Osteoblast (primary cell): Measurements from ENCODE around the gene GCN1. TPM values are rescaled to one million over a fixed set of nuclear protein-coding genes. Genes with fewer than 3 reads are reported as not detected.
"Not testable (repeated sequence)": the region's sequence is repeated elsewhere in the genome, so short reads cannot be mapped to it uniquely, and the experiment has no call there.

Experiments used
- DNase-seq: peaks from one replicate; pipeline ENCODE4 v3.0.0; 2011; ENCODE audit warnings: low spot score, mixed read lengths; ENCODE audit not compliant: insufficient read length; ENCODE audit errors: missing footprints
- H2AFZ ChIP-seq: 2 replicates; pipeline ENCODE4 v1.6.0; 2011; ENCODE audit warnings: mild to moderate bottlenecking, low read length
- H3K27ac ChIP-seq: 2 replicates; pipeline ENCODE4 v1.5.1; 2011; ENCODE audit warnings: mild to moderate bottlenecking, low read depth, low read length, moderate library complexity
- H3K27me3 ChIP-seq: 2 replicates; pipeline ENCODE4 v1.6.0; 2012; ENCODE audit warnings: mild to moderate bottlenecking, control low read depth, inconsistent platforms, low read length, moderate library complexity; ENCODE audit not compliant: insufficient read depth
- H3K36me3 ChIP-seq: 2 replicates; pipeline ENCODE4 v1.5.1; 2011; ENCODE audit warnings: mild to moderate bottlenecking, low read length, control low read depth, moderate library complexity; ENCODE audit not compliant: insufficient read depth
- H3K4me1 ChIP-seq: 2 replicates; pipeline ENCODE4 v1.5.1; 2011; ENCODE audit warnings: mild to moderate bottlenecking, low read length, control low read depth, moderate library complexity; ENCODE audit not compliant: insufficient read depth
- H3K4me2 ChIP-seq: 2 replicates; pipeline ENCODE4 v1.6.0; 2011; ENCODE audit warnings: mild to moderate bottlenecking, low read length; ENCODE audit not compliant: insufficient read depth
- H3K4me3 ChIP-seq: fragments of 200-600 bp; sonication (generic); 3 replicates; pipeline ENCODE4 v1.5.1; 2012; ENCODE audit warnings: mild to moderate bottlenecking, low read length, inconsistent platforms; ENCODE audit not compliant: insufficient read depth
- H3K79me2 ChIP-seq: 2 replicates; pipeline ENCODE4 v1.6.0; 2012; ENCODE audit warnings: mild to moderate bottlenecking, low read length, control low read depth, inconsistent platforms; ENCODE audit not compliant: insufficient read depth
- H3K9me3 ChIP-seq: 2 replicates; pipeline ENCODE4 v1.5.1; 2011; ENCODE audit warnings: low read depth, low read length, control low read depth
- H4K20me1 ChIP-seq: 2 replicates; pipeline ENCODE4 v1.6.0; 2012; ENCODE audit warnings: mild to moderate bottlenecking, low read length, control low read depth; ENCODE audit not compliant: insufficient read depth
- total RNA-seq: library from RNA; depleted of rRNA; stranded (reverse); fragments of >200 nt; gene quantifications from 2 replicates; pipeline ENCODE4 v1.2.3, GENCODE V29; 2012
- TF ChIP-seq, protein P1 (sequence below): IDR thresholded peaks from 2 replicates; pipeline ENCODE4 v1.5.1; 2011; ENCODE audit warnings: mild to moderate bottlenecking, low read depth, low read length, moderate library complexity; ENCODE audit errors: extremely low read depth

GCN1 gene
- total RNA-seq, 1 donor = 103 TPM

DNA sequence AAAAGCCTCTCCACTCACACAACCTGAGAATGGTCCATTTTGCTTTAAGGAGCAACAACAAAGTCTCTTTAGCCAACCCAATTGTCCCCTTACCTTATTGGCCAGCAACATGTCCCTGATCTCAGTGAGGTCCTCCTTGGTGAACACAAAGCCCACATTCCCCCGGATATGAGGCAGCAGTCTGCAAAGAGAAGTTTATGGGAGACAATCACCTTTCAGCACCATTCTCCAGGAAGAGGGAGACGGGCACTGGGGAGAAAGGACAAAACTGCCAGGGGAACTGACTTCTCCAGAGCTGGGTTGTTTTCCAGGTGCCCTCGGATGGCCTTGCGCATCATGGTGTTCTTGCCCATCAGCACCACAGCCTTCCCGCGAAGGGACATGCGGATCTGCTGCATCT lies 4.5 kb upstream of the GCN1 start:
- H3K27me3 ChIP-seq = no peaks in the 10 kb centered on the region
- H3K4me3 ChIP-seq = peak overlapping the region; percentile 83
- H4K20me1 ChIP-seq = peaks cover 42% of the 10 kb centered on the region
- H3K36me3 ChIP-seq = peaks cover 42% of the 10 kb centered on the region
- H3K79me2 ChIP-seq = peaks cover 60% of the 10 kb centered on the region
- peak overlapping the region; percentile 89 for H3K4me2 ChIP-seq
- no peaks in the 10 kb centered on the region for H3K9me3 ChIP-seq
- H3K27ac ChIP-seq = peak overlapping the region; percentile 81
- peaks cover 38% of the 10 kb centered on the region for H3K4me1 ChIP-seq
- TF ChIP-seq, protein P1, sequence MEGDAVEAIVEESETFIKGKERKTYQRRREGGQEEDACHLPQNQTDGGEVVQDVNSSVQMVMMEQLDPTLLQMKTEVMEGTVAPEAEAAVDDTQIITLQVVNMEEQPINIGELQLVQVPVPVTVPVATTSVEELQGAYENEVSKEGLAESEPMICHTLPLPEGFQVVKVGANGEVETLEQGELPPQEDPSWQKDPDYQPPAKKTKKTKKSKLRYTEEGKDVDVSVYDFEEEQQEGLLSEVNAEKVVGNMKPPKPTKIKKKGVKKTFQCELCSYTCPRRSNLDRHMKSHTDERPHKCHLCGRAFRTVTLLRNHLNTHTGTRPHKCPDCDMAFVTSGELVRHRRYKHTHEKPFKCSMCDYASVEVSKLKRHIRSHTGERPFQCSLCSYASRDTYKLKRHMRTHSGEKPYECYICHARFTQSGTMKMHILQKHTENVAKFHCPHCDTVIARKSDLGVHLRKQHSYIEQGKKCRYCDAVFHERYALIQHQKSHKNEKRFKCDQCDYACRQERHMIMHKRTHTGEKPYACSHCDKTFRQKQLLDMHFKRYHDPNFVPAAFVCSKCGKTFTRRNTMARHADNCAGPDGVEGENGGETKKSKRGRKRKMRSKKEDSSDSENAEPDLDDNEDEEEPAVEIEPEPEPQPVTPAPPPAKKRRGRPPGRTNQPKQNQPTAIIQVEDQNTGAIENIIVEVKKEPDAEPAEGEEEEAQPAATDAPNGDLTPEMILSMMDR = no peak
- no peak for DNase-seq
- no peak overlapping the region for H2AFZ ChIP-seq

DNA sequence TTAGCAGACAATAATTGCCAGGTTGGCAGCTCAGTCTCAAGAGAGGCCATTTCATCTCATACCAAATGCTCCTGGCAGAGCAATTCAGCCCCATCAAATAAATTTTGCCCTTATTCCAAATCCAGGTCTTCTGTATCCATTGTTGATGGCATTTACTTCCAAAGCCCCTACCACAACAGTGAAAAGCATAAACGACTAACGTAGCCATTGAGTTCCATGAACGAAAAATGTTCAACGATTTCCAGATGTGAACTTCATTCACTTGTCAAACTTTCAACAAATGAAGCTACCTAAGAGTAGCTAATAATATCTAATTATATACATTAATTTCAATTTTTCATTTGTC lies 3.0 kb upstream of the GCN1 start:
- TF ChIP-seq, protein P1 = no peak
- peak overlapping the region; percentile 44 for H3K4me2 ChIP-seq
- peaks cover 75% of the 10 kb centered on the region for H3K79me2 ChIP-seq
- no peak overlapping the region for H2AFZ ChIP-seq
- no peak for DNase-seq
- peak overlapping the region; percentile 42 for H3K27ac ChIP-seq
- H3K4me3 ChIP-seq = no peak overlapping the region
- peaks cover 42% of the 10 kb centered on the region for H3K36me3 ChIP-seq
- H4K20me1 ChIP-seq = peaks cover 42% of the 10 kb centered on the region
- no peaks in the 10 kb centered on the region for H3K9me3 ChIP-seq
- no peaks in the 10 kb centered on the region for H3K27me3 ChIP-seq
- peaks cover 44% of the 10 kb centered on the region for H3K4me1 ChIP-seq

GRCh38 chr12:120196817-120197541 lies 2.5 kb upstream of the GCN1 start:
- Histone ChIP-seq H3K36me3 (peaks cover 45% of the 10 kb centered on the region), H4K20me1 (peaks cover 42% of the 10 kb centered on the region), H3K4me1 (peaks cover 44% of the 10 kb centered on the region), H3K79me2 (peaks cover 79% of the 10 kb centered on the region), H3K4me2 (peak overlapping the region; percentile 44), H3K4me3 (peak overlapping the region; percentile 21), H3K27ac (peak overlapping the region; percentile 42)
- not testable (repeated sequence) for H3K27me3 ChIP-seq, H3K9me3 ChIP-seq, H2AFZ ChIP-seq
- DNase-seq = peak; percentile 69

DNA sequence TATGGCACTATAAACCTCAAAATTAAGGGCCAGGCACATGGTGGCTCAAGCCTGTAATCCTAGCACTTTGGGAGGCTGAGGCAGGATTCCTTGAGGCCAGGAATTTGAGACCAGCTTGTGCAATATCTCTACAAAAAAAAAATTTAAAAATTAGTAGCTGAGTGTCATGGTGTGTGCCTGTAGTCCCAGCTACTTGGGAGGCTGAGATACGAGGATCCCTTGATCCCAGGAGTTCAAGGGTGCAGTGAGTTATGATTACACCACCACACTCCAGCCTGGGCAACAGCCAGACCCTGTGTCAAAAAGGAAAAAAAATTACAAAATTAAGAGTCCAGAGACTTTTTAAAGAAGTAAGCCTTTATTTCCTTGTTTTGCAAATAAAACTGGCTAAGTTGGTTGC lies 1.8 kb upstream of the GCN1 start:
- Histone ChIP-seq H4K20me1 (peaks cover 46% of the 10 kb centered on the region), H3K79me2 (peaks cover 85% of the 10 kb centered on the region), H3K27me3 (no peaks in the 10 kb centered on the region), H3K27ac (peak overlapping the region; percentile 82), H3K4me3 (no peak overlapping the region), H3K4me1 (peaks cover 44% of the 10 kb centered on the region), H3K36me3 (peaks cover 48% of the 10 kb centered on the region), H2AFZ (no peak overlapping the region), H3K4me2 (peak overlapping the region; percentile 90), H3K9me3 (no peaks in the 10 kb centered on the region)
- TF ChIP-seq, protein P1 = no peak
- DNase-seq = no peak
